ENCODE measurements around the gene NFIA. TPM values are rescaled to one million over a fixed set of nuclear protein-coding genes. Genes with fewer than 3 reads are reported as not detected.
A peak's percentile ranks its signal among the peaks of the same experiment; 100 is the strongest.

Gene NFIA
- total and polyA plus RNA-seq, 12 donors, result 15.6 to 109 (median 66.3) TPM

- Histone ChIP-seq H3K27ac (peak overlapping the region in 1 of 5 donors; percentile 32), H3K4me1 (replicated peaks in 1 of 2) (peaks cover 5 to 20% of the 10 kb centered on the region in 2 donors), H3K9me3 (replicated peaks in 1 of 3) (no peaks in the 10 kb centered on the region), H3K36me3 (replicated peaks in 1 of 2) (no peaks in the 10 kb centered on the region), H3K27me3 (no peaks in the 10 kb centered on the region), H3K4me3 (no peak overlapping the region)
- no peak for DNase-seq
- 66 to 81% (median 70%) methylated on average over 7 of the region's 7 CpGs for WGBS, 4 donors
- intact Hi-C loops (cut with DNase I), result no loop called here
- TF ChIP-seq POLR2A (IDR thresholded peaks at IDR 0.05), result no peak
- TF ChIP-seq, protein P1, sequence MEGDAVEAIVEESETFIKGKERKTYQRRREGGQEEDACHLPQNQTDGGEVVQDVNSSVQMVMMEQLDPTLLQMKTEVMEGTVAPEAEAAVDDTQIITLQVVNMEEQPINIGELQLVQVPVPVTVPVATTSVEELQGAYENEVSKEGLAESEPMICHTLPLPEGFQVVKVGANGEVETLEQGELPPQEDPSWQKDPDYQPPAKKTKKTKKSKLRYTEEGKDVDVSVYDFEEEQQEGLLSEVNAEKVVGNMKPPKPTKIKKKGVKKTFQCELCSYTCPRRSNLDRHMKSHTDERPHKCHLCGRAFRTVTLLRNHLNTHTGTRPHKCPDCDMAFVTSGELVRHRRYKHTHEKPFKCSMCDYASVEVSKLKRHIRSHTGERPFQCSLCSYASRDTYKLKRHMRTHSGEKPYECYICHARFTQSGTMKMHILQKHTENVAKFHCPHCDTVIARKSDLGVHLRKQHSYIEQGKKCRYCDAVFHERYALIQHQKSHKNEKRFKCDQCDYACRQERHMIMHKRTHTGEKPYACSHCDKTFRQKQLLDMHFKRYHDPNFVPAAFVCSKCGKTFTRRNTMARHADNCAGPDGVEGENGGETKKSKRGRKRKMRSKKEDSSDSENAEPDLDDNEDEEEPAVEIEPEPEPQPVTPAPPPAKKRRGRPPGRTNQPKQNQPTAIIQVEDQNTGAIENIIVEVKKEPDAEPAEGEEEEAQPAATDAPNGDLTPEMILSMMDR (IDR thresholded peaks at IDR 0.05), result no peak
Observed at GRCh38 chr1:61432616-61433388, 350.4 kb downstream of the NFIA start.

GRCh38 chr1:61433646-61434045 is 351.3 kb downstream of the NFIA start:
- whole genome bisulfite sequencing, 4 donors, result 75 to 82% (median 79%) methylated on average over 2 of the region's 2 CpGs
- no peak overlapping the region for H3K27ac ChIP-seq
- no peaks in the 10 kb centered on the region for H3K27me3 ChIP-seq
- H3K4me1 ChIP-seq (replicated peaks in 1 of 2), result peaks cover 5 to 26% of the 10 kb centered on the region in 2 donors
- H3K36me3 ChIP-seq (replicated peaks in 1 of 2), result no peaks in the 10 kb centered on the region
- intact Hi-C loops (cut with DNase I), result no loop called here
- TF ChIP-seq POLR2A (IDR thresholded peaks at IDR 0.05), result no peak
- TF ChIP-seq, protein P1 (IDR thresholded peaks at IDR 0.05), result no peak
- H3K9me3 ChIP-seq (replicated peaks in 1 of 3), result no peaks in the 10 kb centered on the region
- H3K4me3 ChIP-seq, result no peak overlapping the region
- DNase-seq, result no peak

DNA sequence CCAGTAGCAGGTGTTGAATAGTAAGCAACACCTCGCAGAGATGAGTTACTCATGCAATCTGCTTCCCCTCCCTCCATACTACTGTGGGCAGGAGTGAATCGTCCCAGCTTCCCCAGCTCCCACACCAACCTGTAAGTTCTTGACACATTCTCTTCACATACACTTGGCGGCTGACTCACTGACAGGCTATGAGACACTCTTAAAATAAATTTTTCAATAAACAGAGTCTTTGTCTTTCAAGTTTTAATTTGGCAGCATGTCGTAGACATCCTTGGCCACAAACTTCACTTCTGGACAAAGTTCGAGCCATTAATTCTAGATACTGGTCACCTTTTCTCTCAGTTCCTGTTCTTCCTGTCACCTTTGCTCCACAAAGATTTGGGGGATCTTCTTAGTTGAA is 351.9 kb downstream of the NFIA start:
- no peak overlapping the region for H3K27ac ChIP-seq
- H3K9me3 ChIP-seq (replicated peaks in 1 of 3), result no peaks in the 10 kb centered on the region
- no peaks in the 10 kb centered on the region for H3K36me3 ChIP-seq (replicated peaks in 1 of 2)
- whole genome bisulfite sequencing, 4 donors, result 87 to 96% (median 92%) methylated on average over 4 to 5 of the region's 5 CpGs
- H3K27me3 ChIP-seq, result no peaks in the 10 kb centered on the region
- intact Hi-C loops (cut with DNase I), result no loop called here
- TF ChIP-seq POLR2A (IDR thresholded peaks at IDR 0.05), result no peak
- TF ChIP-seq, protein P1 (IDR thresholded peaks at IDR 0.05), result no peak
- peaks cover 5 to 26% of the 10 kb centered on the region in 2 donors for H3K4me1 ChIP-seq (replicated peaks in 1 of 2)
- no peak overlapping the region for H3K4me3 ChIP-seq
- DNase-seq, result no peak

DNA sequence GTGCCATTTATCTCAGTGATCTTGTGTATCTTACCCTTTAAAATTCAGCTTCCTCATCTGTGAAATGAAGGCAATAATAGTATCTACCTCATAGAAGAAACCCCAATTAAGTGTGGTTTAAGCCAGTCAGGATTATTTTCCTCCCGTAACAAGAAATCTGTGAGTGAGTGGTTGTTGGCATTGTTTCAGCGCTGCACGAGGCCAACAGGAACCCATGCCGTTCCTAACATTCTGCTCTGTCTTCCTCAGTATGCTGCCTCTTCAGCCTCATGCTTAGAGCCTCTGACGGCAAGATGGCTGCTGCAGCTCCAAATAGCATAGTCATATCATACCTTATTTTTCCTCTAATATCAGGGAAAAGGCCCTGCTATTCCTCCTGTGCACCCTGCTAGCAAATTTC is 352.9 kb downstream of the NFIA start:
- Histone ChIP-seq H3K27me3 (no peaks in the 10 kb centered on the region), H3K4me1 (replicated peaks in 1 of 2) (peaks cover 5 to 26% of the 10 kb centered on the region in 2 donors), H3K27ac (no peak overlapping the region), H3K36me3 (replicated peaks in 1 of 2) (no peaks in the 10 kb centered on the region), H3K9me3 (replicated peaks in 1 of 3) (no peaks in the 10 kb centered on the region), H3K4me3 (no peak overlapping the region)
- DNase-seq, result no peak
- intact Hi-C loops (cut with DNase I), result no loop called here
- TF ChIP-seq POLR2A (IDR thresholded peaks at IDR 0.05), result no peak
- TF ChIP-seq, protein P1 (IDR thresholded peaks at IDR 0.05), result no peak
- WGBS, 4 donors, result 69 to 86% (median 71%) methylated on average over 5 of the region's 5 CpGs
